ENCODE data around the gene CEP295NL. TPM values are rescaled to one million over a fixed set of nuclear protein-coding genes. Genes with fewer than 3 reads are reported as not detected.

Gene CEP295NL
- total RNA-seq, 2 donors from 2014 or later: 4.1 to 4.9 TPM

- no peak for DNase-seq (ENCODE audit: low spot score)
- intact Hi-C loops (cut with DNase I): no loop called here
Measured at GRCh38 chr17:78849026-78849425, 54.0 kb downstream of the CEP295NL start.

- intact Hi-C loops (cut with DNase I): no loop called here
- DNase-seq (ENCODE audit: low spot score): no peak
Measured at GRCh38 chr17:78847052-78847451, 55.9 kb downstream of the CEP295NL start.

- no peak for DNase-seq (ENCODE audit: low spot score)
- intact Hi-C loops (cut with DNase I): no loop called here
Measured at GRCh38 chr17:78844301-78845005, 58.5 kb downstream of the CEP295NL start.

GRCh38 chr17:78842881-78843565, 60.0 kb downstream of the CEP295NL start:
- DNase-seq (ENCODE audit: low spot score): no peak
- intact Hi-C loops (cut with DNase I): no loop called here

- DNase-seq (ENCODE audit: low spot score): peak; percentile 100
- intact Hi-C loops (cut with DNase I): no loop called here
Measured at GRCh38 chr17:78840780-78841611, 62.0 kb downstream of the CEP295NL start, which contains the start of gene USP36. Gene USP36 (minus strand): TSS chr17:78840814. CDS start chr17:78836363, 4,451 bp downstream.

Other genes starting within 250 kb of the CEP295NL start
- 10 to 100 TPM; 27.0 to 42.9 TPM for gene CYTH1, start 120.9 kb downstream of the CEP295NL start, total RNA-seq
- 10 to 100 TPM; 47.1 to 52.1 TPM for gene USP36, start 62.4 kb downstream of the CEP295NL start, total RNA-seq
- 100 to 1,000 TPM; 484 to 701 TPM for gene TIMP2, start 22.2 kb upstream of the CEP295NL start, total RNA-seq
- 100 to 1,000 TPM; 103 to 163 TPM for gene LGALS3BP, start 76.7 kb upstream of the CEP295NL start, total RNA-seq
- 10 to 100 TPM; 29.5 to 34.7 TPM for gene CANT1, start 106.6 kb upstream of the CEP295NL start, total RNA-seq
- 100 to 1,000 TPM; 172 to 261 TPM for gene C1QTNF1, start 121.0 kb upstream of the CEP295NL start, total RNA-seq
- gene ENGASE, start 171.6 kb upstream of the CEP295NL start, total RNA-seq: 10 to 100 TPM; 18.2 to 29.7 TPM